GM12878 (cell line): ENCODE data around the gene RAD51. TPM values are rescaled to one million over a fixed set of nuclear protein-coding genes. Genes with fewer than 3 reads are reported as not detected.

Experiments
- ATAC-seq: fragments of 200-7000 bp; cut with Tn5 transposase; 3 replicates; pipeline ENCODE4 v1.9.1; 2020; ENCODE audit warnings: mild to moderate bottlenecking, moderate library complexity
- BruUV-seq: library from RNA; stranded (reverse); fragments of 400-500 nt; replicated peaks from 2 replicates; lab custom pipeline; 2021; lab: Mats Ljungman, UMichigan
- CTCF ChIA-PET: fragments of 300-600 bp; sonication (Branson Sonifier 250); formaldehyde crosslinking; extraction: SDS; loops from one replicate; lab custom pipeline; 2021; ENCODE audit warnings: inconsistent platforms; lab: Yijun Ruan, JAX
- POLR2A ChIA-PET: fragments of 350-600 bp; formaldehyde crosslinking; extraction: SDS; loops from one replicate; lab custom pipeline; 2021; ENCODE audit warnings: inconsistent platforms; lab: Charles Lee
- RAD21 ChIA-PET: fragments of 300-600 bp; sonication (Branson Sonifier 250); formaldehyde crosslinking; loops from one replicate; lab custom pipeline; 2023; ENCODE audit warnings: antibody characterized with exemption; ENCODE audit not compliant: unreplicated experiment; lab: Charles Lee
- SMC1A ChIA-PET: fragments of 300-600 bp; sonication (Branson Sonifier 250); formaldehyde crosslinking; loops from one replicate; lab custom pipeline; 2023; ENCODE audit not compliant: unreplicated experiment, uncharacterized antibody; lab: Charles Lee
- DNase-seq: peaks from one replicate; pipeline ENCODE4 v3.0.0-alpha.2; 2011; ENCODE audit warnings: low read depth, low spot score
- FAIRE-seq: peaks from 3 replicates; lab custom pipeline; 2011; peaks lifted over from hg19 to GRCh38; lab: Jason Lieb, UNC
- H2AFZ ChIP-seq: 2 replicates; pipeline ENCODE4 v1.6.0; 2011; ENCODE audit warnings: low read depth, low read length, control low read depth; ENCODE audit not compliant: control insufficient read depth
- H3K27ac ChIP-seq: 2 replicates; pipeline ENCODE4 v1.5.1; 2011; ENCODE audit warnings: control low read depth; ENCODE audit not compliant: control insufficient read depth, insufficient read depth
- H3K27me3 ChIP-seq, 2 experiments: replicated peaks in 1 of 2; 2 replicates each; pipeline versions ENCODE4 v1.6.0 to v1.6.1; 2011; ENCODE audit warnings: low read length in 1 of 2; ENCODE audit not compliant: control insufficient read depth in 2 of 2, insufficient read depth in 2 of 2
- H3K36me3 ChIP-seq, 2 experiments: 2 replicates each; pipeline ENCODE4 v1.5.1; 2011; ENCODE audit warnings: low read length in 1 of 2; ENCODE audit not compliant: control insufficient read depth in 2 of 2, insufficient read depth in 2 of 2
- H3K4me1 ChIP-seq: 2 replicates; pipeline ENCODE4 v1.6.1; 2011; ENCODE audit warnings: mild to moderate bottlenecking, low read length, moderate library complexity, mixed read lengths; ENCODE audit not compliant: control insufficient read depth, insufficient read depth
- H3K4me2 ChIP-seq: 2 replicates; pipeline ENCODE4 v1.6.0; 2011; ENCODE audit warnings: control low read depth; ENCODE audit not compliant: control insufficient read depth, insufficient read depth
- H3K4me3 ChIP-seq: fragments of 200-600 bp; sonication (generic); 2 replicates; pipeline ENCODE4 v1.5.1; 2016
- H3K79me2 ChIP-seq: 2 replicates; pipeline ENCODE4 v1.6.0; 2011; ENCODE audit warnings: low read length; ENCODE audit not compliant: control insufficient read depth, insufficient read depth
- H3K9ac ChIP-seq: 2 replicates; pipeline ENCODE4 v1.8.0; 2011; ENCODE audit warnings: low read length, control low read depth, mixed read lengths; ENCODE audit not compliant: control insufficient read depth, insufficient read depth
- H3K9me3 ChIP-seq: replicated peaks from 3 replicates; pipeline ENCODE4 v1.5.1; 2011; ENCODE audit warnings: mild to moderate bottlenecking, low read length; ENCODE audit not compliant: control insufficient read depth, insufficient read depth
- H4K20me1 ChIP-seq: 2 replicates; pipeline ENCODE4 v1.6.0; 2011; ENCODE audit not compliant: control insufficient read depth, insufficient read depth
- EP300 ChIP-seq, 2 experiments: fragments of 150-350 bp in 1 of 2; IDR thresholded peaks; 2 replicates each; pipeline ENCODE4 v1.6.1; 2011 to 2012; ENCODE audit warnings: low read depth in 2 of 2, low read length in 2 of 2, borderline replicate concordance in 1 of 2, improper control_type of control experiment in 1 of 2, inconsistent platforms in 1 of 2; ENCODE audit not compliant: control insufficient read depth in 1 of 2
- HDGF ChIP-seq: fragments of 450-650 bp; IDR thresholded peaks from 2 replicates; pipeline ENCODE4 v1.6.1; 2016; ENCODE audit warnings: antibody characterized with exemption
- KLF5 ChIP-seq: fragments of 450-650 bp; IDR thresholded peaks from 2 replicates; pipeline ENCODE4 v1.6.1; 2014; ENCODE audit warnings: mild to moderate bottlenecking; ENCODE audit not compliant: partially characterized antibody
- MTA3 ChIP-seq: IDR thresholded peaks from 2 replicates; pipeline ENCODE4 v1.6.1; 2012; ENCODE audit warnings: low read length, inconsistent platforms, borderline replicate concordance
- TCF7 ChIP-seq: IDR thresholded peaks from 2 replicates; pipeline ENCODE4 v1.6.1; 2014; ENCODE audit warnings: antibody characterized with exemption, borderline replicate concordance
- WGBS: methylation state at CpG from one replicate; pipeline ENCODE4 v1.1.6; 2016; ENCODE audit warnings: low lambda C conversion rate; ENCODE audit not compliant: insufficient replicate concordance, insufficient coverage; ENCODE audit errors: missing lambda C conversion rate; 5-methylcytosine and 5-hydroxymethylcytosine counted together
- in situ Hi-C: fragments of 300-500 bp; cut with MboI; formaldehyde crosslinking; loops from 9 replicates; pipeline ENCODE4 v1.14.3; 2018; ENCODE audit warnings: mixed read lengths
- intact Hi-C: fragments of 100-400 bp; cut with micrococcal nuclease; formaldehyde crosslinking; loops from one replicate; pipeline ENCODE4 v1.14.2; 2022; ENCODE audit not compliant: unreplicated experiment
- polyA plus RNA-seq, 11 experiments: library from polyadenylated mRNA; depleted of rRNA in 4 of 11; unstranded in 6 of 11; stranded (reverse) in 5 of 11; fragments of >200 nt; fragmentation: Nextera tagmentation in 4 of 11; fragmentation: Illumina TruSeq in 1 of 11; extraction: Ambion mirVana in 4 of 11; extraction: Trizol in 1 of 11; gene quantifications; 1 replicate in 1 of 11; 2 replicates in 10 of 11; pipeline versions ENCODE4 v1.2.1 to v1.2.3, GENCODE V29; 2011 to 2016; ENCODE audit warnings: inconsistent platforms in 2 of 11, missing spikeins in 2 of 11, low read depth in 1 of 11
- total RNA-seq, 4 experiments: library from RNA; depleted of rRNA in 3 of 4; stranded (reverse); fragments of >200 nt in 3 of 4; fragmentation: Illumina TruSeq in 1 of 4; extraction: Trizol in 1 of 4; gene quantifications; 2 replicates each; pipeline versions ENCODE4 v1.2.1 to v1.2.3, GENCODE V29; 2013 to 2021
- TF ChIP-seq, protein P1 (sequence below), 3 experiments: IDR thresholded peaks in 2 of 3; conservative IDR thresholded peaks in 1 of 3; 2 replicates each; pipeline ENCODE4 v1.5.1; 2011; ENCODE audit warnings: low read depth in 3 of 3, low read length in 3 of 3, mild to moderate bottlenecking in 3 of 3, control low read depth in 2 of 3, moderate library complexity in 2 of 3, inconsistent platforms in 1 of 3, mixed read lengths in 1 of 3; ENCODE audit not compliant: control insufficient read depth in 2 of 3, insufficient read depth in 1 of 3; ENCODE audit errors: extremely low read depth in 1 of 3
- TF ChIP-seq, protein P2 (sequence below): fragments of 450-650 bp; IDR thresholded peaks from 2 replicates; pipeline ENCODE4 v1.6.1; 2017; ENCODE audit warnings: low read depth, mild to moderate bottlenecking, moderate library complexity
- TF ChIP-seq, protein P3 (sequence below): fragments of 450-650 bp; formaldehyde crosslinking; IDR thresholded peaks from 2 replicates; pipeline ENCODE4 v1.5.0; 2022; ENCODE audit warnings: mild to moderate bottlenecking, missing genetic modification characterization
- TF ChIP-seq, protein P4 (sequence below): fragments of 150-350 bp; IDR thresholded peaks from 2 replicates; pipeline ENCODE4 v1.6.1; 2016; ENCODE audit warnings: low read depth, low read length

Gene RAD51
- total and polyA plus RNA-seq, 10 of the 15 experiments (the other 5 are each of a cell fraction or from before 2014, with no cell fraction given) = 13.1 to 55.0 (median 30.6) TPM

DNA sequence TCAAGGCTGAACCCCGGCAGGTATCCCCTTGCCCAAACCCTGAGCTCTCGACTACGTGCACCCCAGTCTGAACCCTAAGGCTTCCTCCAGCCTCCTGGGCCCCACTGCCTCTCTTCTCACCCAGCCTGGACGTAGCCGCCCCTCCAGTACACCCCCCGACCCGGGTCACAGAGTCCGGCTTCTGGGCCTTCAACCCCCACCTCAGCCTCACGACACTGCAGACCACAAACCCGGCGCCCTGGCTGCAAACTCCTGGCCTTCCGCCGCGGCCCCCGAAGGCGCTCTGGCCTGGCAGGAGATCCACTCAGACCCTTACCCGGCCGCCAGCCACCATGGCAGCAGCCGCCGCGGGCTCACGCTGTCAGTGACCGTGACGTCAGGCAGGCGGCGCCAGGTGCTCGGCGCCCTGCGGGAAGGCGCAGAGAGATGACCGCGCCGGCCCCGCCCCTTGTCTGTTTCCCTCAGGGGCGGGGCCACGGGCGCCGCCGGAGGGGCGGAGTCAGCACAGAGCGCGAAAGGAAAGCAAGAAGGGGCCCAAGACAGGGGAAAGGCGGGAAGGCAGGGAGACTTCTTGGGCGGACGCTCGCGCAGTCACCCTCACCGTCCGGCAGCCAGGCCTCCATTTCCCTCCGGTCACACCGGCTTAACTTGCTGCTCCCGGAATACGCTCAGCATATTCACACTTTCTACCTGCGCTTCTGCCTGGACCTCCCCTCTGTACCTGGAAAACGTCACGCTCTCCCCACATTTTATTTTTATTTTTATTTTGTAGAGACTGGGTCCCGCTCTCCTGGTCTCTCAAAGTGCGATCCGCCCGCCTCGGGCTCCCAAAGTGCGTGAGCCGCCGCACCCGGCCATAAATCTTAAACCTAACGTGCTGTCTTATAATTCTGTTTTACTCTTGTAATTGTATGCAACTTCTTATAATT lies 60.2 kb downstream of the RAD51 start, which contains the start of gene RMDN3:
RMDN3 (minus strand) TSS at position 372 of the 929 bp plus-strand sequence. CDS start 471 bp downstream, outside the sequence.
- WGBS = under 1% methylated on average over 66 of the region's 66 CpGs
- SMC1A ChIA-PET = interaction anchor here (1.8 kb wide), 1 partner anchor 10 kb away, joined by 6 read pairs; no protein-coding TSS in a partner anchor
- peak within 1 kb of the TSS; percentile 91 for H3K4me3 ChIP-seq
- peak within 1 kb of the TSS; percentile 86 for H3K27ac ChIP-seq
- peak; percentile 71 for FAIRE-seq
- peaks cover 3 to 6% of the 10 kb centered on the region in 2 experiments; a peak in 3 of 4 replicates for H3K36me3 ChIP-seq
- peaks cover 21% of the 10 kb centered on the region for H3K79me2 ChIP-seq
- H4K20me1 ChIP-seq = no peaks in the 10 kb centered on the region
- TSS peak; percentile 99 for BruUV-seq
- RAD21 ChIA-PET = no interaction called here
- in situ Hi-C loops = loop anchor here (5.0 kb wide), 1 partner anchor 58 kb away; the partner anchor contains the start of gene RAD51
- no peaks in the 10 kb centered on the region for H3K27me3 ChIP-seq
- no peaks in the 10 kb centered on the region for H3K9me3 ChIP-seq
- peak; percentile 89 for ATAC-seq
- H3K4me1 ChIP-seq = peaks cover 3% of the 10 kb centered on the region
- H2AFZ ChIP-seq = peak within 1 kb of the TSS; percentile 94
- H3K4me2 ChIP-seq = peak within 1 kb of the TSS; percentile 88
- intact Hi-C loops = loop anchor here (1.0 to 5.0 kb wide), 3 partner anchors 60 to 163 kb away; partner anchors contain the start of genes KNL1, RAD51 and VPS18
- H3K9ac ChIP-seq = peak within 1 kb of the TSS; percentile 86
- CTCF ChIA-PET = interaction anchor here (1.4 to 1.7 kb wide), 2 partner anchors 11 to 15 kb away, joined by 4 read pairs; partner anchors contain the start of gene C15orf62
- peak; percentile 69 for DNase-seq
- POLR2A ChIA-PET = interaction anchor here (1.4 to 2.1 kb wide), 3 partner anchors 10 to 60 kb away, joined by 4 to 12 read pairs (median 8); partner anchors contain the start of genes C15orf62 and RAD51
- TF ChIP-seq EP300 (IDR thresholded peaks at IDR 0.05; ENCODE audit: borderline replicate concordance in 1 of 2, control insufficient read depth in 1 of 2, low read depth in 2 of 2, low read length in 2 of 2) = no peak; a peak in 1 of 4 replicates
- TF ChIP-seq, protein P1, sequence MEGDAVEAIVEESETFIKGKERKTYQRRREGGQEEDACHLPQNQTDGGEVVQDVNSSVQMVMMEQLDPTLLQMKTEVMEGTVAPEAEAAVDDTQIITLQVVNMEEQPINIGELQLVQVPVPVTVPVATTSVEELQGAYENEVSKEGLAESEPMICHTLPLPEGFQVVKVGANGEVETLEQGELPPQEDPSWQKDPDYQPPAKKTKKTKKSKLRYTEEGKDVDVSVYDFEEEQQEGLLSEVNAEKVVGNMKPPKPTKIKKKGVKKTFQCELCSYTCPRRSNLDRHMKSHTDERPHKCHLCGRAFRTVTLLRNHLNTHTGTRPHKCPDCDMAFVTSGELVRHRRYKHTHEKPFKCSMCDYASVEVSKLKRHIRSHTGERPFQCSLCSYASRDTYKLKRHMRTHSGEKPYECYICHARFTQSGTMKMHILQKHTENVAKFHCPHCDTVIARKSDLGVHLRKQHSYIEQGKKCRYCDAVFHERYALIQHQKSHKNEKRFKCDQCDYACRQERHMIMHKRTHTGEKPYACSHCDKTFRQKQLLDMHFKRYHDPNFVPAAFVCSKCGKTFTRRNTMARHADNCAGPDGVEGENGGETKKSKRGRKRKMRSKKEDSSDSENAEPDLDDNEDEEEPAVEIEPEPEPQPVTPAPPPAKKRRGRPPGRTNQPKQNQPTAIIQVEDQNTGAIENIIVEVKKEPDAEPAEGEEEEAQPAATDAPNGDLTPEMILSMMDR (IDR thresholded peaks at IDR 0.05 in 2 of 3, conservative IDR thresholded peaks at IDR 0.05 in 1 of 3; ENCODE audit: control insufficient read depth in 2 of 3, extremely low read depth in 1 of 3, insufficient read depth in 1 of 3, low read depth in 3 of 3, low read length in 3 of 3) = no peak
- TF ChIP-seq KLF5 = no peak
- TF ChIP-seq, protein P2, sequence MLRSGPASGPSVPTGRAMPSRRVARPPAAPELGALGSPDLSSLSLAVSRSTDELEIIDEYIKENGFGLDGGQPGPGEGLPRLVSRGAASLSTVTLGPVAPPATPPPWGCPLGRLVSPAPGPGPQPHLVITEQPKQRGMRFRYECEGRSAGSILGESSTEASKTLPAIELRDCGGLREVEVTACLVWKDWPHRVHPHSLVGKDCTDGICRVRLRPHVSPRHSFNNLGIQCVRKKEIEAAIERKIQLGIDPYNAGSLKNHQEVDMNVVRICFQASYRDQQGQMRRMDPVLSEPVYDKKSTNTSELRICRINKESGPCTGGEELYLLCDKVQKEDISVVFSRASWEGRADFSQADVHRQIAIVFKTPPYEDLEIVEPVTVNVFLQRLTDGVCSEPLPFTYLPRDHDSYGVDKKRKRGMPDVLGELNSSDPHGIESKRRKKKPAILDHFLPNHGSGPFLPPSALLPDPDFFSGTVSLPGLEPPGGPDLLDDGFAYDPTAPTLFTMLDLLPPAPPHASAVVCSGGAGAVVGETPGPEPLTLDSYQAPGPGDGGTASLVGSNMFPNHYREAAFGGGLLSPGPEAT = peak; percentile 83
- TF ChIP-seq, protein P3, sequence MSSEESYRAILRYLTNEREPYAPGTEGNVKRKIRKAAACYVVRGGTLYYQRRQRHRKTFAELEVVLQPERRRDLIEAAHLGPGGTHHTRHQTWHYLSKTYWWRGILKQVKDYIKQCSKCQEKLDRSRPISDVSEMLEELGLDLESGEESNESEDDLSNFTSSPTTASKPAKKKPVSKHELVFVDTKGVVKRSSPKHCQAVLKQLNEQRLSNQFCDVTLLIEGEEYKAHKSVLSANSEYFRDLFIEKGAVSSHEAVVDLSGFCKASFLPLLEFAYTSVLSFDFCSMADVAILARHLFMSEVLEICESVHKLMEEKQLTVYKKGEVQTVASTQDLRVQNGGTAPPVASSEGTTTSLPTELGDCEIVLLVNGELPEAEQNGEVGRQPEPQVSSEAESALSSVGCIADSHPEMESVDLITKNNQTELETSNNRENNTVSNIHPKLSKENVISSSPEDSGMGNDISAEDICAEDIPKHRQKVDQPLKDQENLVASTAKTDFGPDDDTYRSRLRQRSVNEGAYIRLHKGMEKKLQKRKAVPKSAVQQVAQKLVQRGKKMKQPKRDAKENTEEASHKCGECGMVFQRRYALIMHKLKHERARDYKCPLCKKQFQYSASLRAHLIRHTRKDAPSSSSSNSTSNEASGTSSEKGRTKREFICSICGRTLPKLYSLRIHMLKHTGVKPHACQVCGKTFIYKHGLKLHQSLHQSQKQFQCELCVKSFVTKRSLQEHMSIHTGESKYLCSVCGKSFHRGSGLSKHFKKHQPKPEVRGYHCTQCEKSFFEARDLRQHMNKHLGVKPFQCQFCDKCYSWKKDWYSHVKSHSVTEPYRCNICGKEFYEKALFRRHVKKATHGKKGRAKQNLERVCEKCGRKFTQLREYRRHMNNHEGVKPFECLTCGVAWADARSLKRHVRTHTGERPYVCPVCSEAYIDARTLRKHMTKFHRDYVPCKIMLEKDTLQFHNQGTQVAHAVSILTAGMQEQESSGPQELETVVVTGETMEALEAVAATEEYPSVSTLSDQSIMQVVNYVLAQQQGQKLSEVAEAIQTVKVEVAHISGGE (CRISPR knock-in tag) = no peak
- TF ChIP-seq TCF7 = no peak
- TF ChIP-seq, protein P4, sequence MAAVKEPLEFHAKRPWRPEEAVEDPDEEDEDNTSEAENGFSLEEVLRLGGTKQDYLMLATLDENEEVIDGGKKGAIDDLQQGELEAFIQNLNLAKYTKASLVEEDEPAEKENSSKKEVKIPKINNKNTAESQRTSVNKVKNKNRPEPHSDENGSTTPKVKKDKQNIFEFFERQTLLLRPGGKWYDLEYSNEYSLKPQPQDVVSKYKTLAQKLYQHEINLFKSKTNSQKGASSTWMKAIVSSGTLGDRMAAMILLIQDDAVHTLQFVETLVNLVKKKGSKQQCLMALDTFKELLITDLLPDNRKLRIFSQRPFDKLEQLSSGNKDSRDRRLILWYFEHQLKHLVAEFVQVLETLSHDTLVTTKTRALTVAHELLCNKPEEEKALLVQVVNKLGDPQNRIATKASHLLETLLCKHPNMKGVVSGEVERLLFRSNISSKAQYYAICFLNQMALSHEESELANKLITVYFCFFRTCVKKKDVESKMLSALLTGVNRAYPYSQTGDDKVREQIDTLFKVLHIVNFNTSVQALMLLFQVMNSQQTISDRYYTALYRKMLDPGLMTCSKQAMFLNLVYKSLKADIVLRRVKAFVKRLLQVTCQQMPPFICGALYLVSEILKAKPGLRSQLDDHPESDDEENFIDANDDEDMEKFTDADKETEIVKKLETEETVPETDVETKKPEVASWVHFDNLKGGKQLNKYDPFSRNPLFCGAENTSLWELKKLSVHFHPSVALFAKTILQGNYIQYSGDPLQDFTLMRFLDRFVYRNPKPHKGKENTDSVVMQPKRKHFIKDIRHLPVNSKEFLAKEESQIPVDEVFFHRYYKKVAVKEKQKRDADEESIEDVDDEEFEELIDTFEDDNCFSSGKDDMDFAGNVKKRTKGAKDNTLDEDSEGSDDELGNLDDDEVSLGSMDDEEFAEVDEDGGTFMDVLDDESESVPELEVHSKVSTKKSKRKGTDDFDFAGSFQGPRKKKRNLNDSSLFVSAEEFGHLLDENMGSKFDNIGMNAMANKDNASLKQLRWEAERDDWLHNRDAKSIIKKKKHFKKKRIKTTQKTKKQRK = no peak
- TF ChIP-seq HDGF = no peak
- no peak for TF ChIP-seq MTA3
